Muscle layer of colon (tissue), 2 donors: ENCODE data around the gene CRTAP.
"Not testable (repeated sequence)": the region's sequence is repeated elsewhere in the genome, so short reads cannot be mapped to it uniquely, and the experiment has no call there.

Source experiments
- H3K27ac ChIP-seq: one replicate; pipeline ENCODE4 v1.7.0; 2013; ENCODE audit warnings: low read depth, mild to moderate bottlenecking, low read length, moderate library complexity
- H3K27me3 ChIP-seq, 2 donors: one replicate each; pipeline ENCODE4 v1.7.0; 2013; ENCODE audit warnings: low read length in 2 of 2, mild to moderate bottlenecking in 2 of 2; ENCODE audit not compliant: insufficient read depth in 2 of 2, control insufficient read depth in 1 of 2
- H3K36me3 ChIP-seq: one replicate; pipeline ENCODE4 v1.7.0; 2013; ENCODE audit warnings: mild to moderate bottlenecking, low read length; ENCODE audit not compliant: insufficient read depth
- H3K4me1 ChIP-seq: one replicate; pipeline ENCODE4 v1.7.0; 2013; ENCODE audit warnings: mild to moderate bottlenecking, low read length; ENCODE audit not compliant: insufficient read depth
- H3K4me3 ChIP-seq, 2 donors: one replicate each; pipeline ENCODE4 v1.7.0; 2013; ENCODE audit warnings: low read length in 2 of 2, low read depth in 1 of 2, mild to moderate bottlenecking in 1 of 2, moderate library complexity in 1 of 2
- H3K9ac ChIP-seq: one replicate; pipeline ENCODE4 v1.7.0; 2013; ENCODE audit warnings: low read length
- H3K9me3 ChIP-seq: one replicate; pipeline ENCODE4 v1.7.0; 2013; ENCODE audit warnings: mild to moderate bottlenecking, low read length
- donor health status: abdominal sarcoma.
- donor health status: Adenocarcinoma of cecum.

Gene CRTAP

DNA sequence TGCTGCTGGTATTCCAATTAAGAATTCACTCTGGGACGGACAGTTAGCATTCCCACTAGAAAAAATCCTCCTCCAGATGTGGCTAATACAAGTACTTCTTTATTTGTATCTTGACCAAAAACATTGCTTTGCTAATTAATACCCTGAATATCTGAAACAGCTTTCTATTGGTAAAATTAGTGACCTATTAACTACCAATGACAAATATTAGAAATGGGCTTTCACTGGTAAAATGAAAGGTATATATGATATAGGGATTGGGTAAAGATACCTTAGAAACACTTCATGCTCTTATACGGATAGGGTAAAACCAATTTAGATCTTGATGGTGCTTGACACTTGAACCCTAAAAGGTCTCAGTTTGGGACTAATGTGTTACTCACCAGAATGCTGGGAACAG is 52.3 kb downstream of the CRTAP start:
- Histone ChIP-seq H3K9ac (no peak overlapping the region), H3K4me3 (no peak overlapping the region), H3K27ac (no peak overlapping the region), H3K9me3 (no peaks in the 10 kb centered on the region), H3K27me3 (no peaks in the 10 kb centered on the region), H3K4me1 (no peaks in the 10 kb centered on the region), H3K36me3 (no peaks in the 10 kb centered on the region)

DNA sequence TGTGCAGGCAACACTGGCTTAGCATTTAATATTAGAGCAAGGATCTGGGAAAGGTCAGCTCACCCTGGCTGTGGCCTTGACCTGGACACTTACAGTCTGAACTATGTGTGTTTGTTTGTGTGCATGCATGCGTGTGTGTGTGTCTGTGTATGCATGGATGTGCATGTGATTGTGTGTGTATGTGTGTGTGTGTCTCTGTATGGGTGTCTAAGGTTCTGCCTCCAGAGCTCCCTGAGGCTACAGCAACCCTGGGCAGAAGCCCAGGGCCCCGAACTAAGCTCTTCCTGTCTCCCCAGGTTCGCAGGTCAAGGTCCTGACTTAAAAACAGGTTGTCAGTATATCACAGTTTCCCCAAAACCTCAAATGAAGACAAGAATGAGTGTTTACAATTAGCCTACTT is 53.5 kb downstream of the CRTAP start:
- Histone ChIP-seq H3K27me3 (no peaks in the 10 kb centered on the region), H3K9ac (no peak overlapping the region), H3K4me1 (no peaks in the 10 kb centered on the region), H3K9me3 (no peaks in the 10 kb centered on the region), H3K36me3 (no peaks in the 10 kb centered on the region), H3K27ac (no peak overlapping the region), H3K4me3 (no peak overlapping the region)

DNA sequence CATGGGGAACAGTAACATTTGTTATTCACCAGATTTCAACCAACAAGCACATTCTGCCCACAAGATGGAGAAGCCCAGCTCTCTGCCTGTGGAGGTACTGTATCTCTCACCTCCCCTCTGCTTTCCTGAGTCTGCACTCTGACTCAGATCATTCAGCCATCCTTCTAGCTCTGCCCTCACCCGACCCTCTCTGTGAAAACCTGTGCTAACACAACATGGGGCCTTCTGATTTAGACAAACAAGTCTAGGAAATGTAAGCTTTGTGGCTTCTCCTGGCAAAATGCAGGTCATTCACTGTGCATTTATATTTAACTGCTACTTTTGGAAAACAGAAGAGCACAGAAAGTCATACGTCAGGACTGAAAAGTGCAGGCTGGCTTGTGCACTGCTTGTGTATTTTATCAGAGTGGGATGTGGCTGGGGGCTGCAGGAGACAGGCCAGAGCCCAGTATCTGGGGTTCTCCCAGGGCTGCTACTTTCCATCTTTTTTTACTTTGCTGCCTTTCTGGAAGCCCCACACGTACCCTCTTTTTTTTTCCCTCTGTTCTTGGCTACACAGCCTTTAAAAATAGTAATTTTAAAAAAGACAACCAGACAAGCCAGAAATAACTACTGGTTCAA is 54.0 kb downstream of the CRTAP start:
- Histone ChIP-seq H3K9me3 (no peaks in the 10 kb centered on the region), H3K27me3 (no peaks in the 10 kb centered on the region), H3K4me3 (no peak overlapping the region), H3K27ac (no peak overlapping the region), H3K9ac (no peak overlapping the region), H3K36me3 (no peaks in the 10 kb centered on the region), H3K4me1 (no peaks in the 10 kb centered on the region)

GRCh38 chr3:33170531-33170930 is 56.7 kb downstream of the CRTAP start:
- no peak overlapping the region for H3K9ac ChIP-seq
- no peaks in the 10 kb centered on the region for H3K36me3 ChIP-seq
- H3K9me3 ChIP-seq = no peaks in the 10 kb centered on the region
- H3K4me1 ChIP-seq = no peaks in the 10 kb centered on the region
- no peak overlapping the region for H3K4me3 ChIP-seq
- H3K27me3 ChIP-seq = no peaks in the 10 kb centered on the region
- H3K27ac ChIP-seq = no peak overlapping the region

GRCh38 chr3:33171580-33171979 is 57.8 kb downstream of the CRTAP start:
- H3K27me3 ChIP-seq = no peaks in the 10 kb centered on the region
- no peaks in the 10 kb centered on the region for H3K4me1 ChIP-seq
- H3K36me3 ChIP-seq = no peaks in the 10 kb centered on the region
- no peak overlapping the region for H3K4me3 ChIP-seq
- no peaks in the 10 kb centered on the region for H3K9me3 ChIP-seq
- H3K27ac ChIP-seq = no peak overlapping the region
- H3K9ac ChIP-seq = no peak overlapping the region

- H3K4me1 ChIP-seq = no peaks in the 10 kb centered on the region
These were observed 59.3 kb downstream of the CRTAP start for GRCh38 chr3:33173103-33173502.

GRCh38 chr3:33173672-33174071 is 59.9 kb downstream of the CRTAP start:
- Histone ChIP-seq H3K36me3 (no peaks in the 10 kb centered on the region), H3K27ac (no peak overlapping the region), H3K4me3 (no peak overlapping the region), H3K9me3 (no peaks in the 10 kb centered on the region), H3K9ac (no peak overlapping the region), H3K4me1 (no peaks in the 10 kb centered on the region), H3K27me3 (no peaks in the 10 kb centered on the region)

More at GRCh38 chr3:33173103-33173502, 59.3 kb downstream of the CRTAP start:
- Histone ChIP-seq H3K36me3 (no peaks in the 10 kb centered on the region), H3K27me3 (no peaks in the 10 kb centered on the region), H3K27ac (no peak overlapping the region), H3K9me3 (no peaks in the 10 kb centered on the region), H3K4me3 (no peak overlapping the region), H3K9ac (no peak overlapping the region)

GRCh38 chr3:33174095-33174494 is 60.3 kb downstream of the CRTAP start:
- no peak overlapping the region for H3K4me3 ChIP-seq
- H3K27ac ChIP-seq = no peak overlapping the region
- H3K27me3 ChIP-seq = no peaks in the 10 kb centered on the region
- H3K36me3 ChIP-seq = no peaks in the 10 kb centered on the region
- H3K9ac ChIP-seq = no peak overlapping the region
- H3K4me1 ChIP-seq = no peaks in the 10 kb centered on the region
- H3K9me3 ChIP-seq = no peaks in the 10 kb centered on the region

DNA sequence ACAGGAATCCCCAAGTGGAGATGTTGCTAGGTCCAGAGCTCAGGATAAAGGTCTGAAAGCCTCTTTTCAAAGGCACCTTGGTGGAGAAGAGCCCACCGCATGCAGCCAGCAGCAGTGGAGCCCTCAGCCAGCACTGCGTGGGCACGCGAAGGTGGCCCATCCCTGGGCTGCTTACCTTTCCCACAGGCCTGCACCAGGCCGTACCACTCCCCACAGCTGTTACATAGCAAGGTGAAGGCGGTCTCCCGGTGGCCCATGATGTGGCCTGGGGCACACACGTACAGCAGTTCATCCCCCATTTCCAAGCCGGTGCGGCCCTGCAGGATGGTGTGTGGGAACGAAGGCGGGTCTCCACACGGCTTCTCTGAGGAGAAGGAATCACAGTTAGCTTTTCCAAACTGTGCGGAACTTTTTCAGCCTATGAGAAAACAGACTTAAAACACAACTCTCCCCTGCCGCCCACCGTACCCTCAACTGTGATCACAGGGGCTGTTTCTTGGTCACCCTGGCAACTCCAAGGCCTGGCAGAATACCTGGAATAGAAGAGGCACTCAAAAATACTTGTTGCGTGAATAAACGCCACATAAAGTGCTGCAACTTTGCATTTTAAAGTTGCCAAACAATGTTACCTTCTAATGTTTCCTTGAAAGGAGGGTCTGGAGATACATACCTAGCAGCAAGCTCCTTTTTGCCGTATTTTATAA is 61.0 kb downstream of the CRTAP start:
- no peak overlapping the region for H3K27ac ChIP-seq
- H3K4me1 ChIP-seq = no peaks in the 10 kb centered on the region
- no peaks in the 10 kb centered on the region for H3K9me3 ChIP-seq
- no peaks in the 10 kb centered on the region for H3K27me3 ChIP-seq
- H3K9ac ChIP-seq = no peak overlapping the region
- no peak overlapping the region for H3K4me3 ChIP-seq
- no peaks in the 10 kb centered on the region for H3K36me3 ChIP-seq

DNA sequence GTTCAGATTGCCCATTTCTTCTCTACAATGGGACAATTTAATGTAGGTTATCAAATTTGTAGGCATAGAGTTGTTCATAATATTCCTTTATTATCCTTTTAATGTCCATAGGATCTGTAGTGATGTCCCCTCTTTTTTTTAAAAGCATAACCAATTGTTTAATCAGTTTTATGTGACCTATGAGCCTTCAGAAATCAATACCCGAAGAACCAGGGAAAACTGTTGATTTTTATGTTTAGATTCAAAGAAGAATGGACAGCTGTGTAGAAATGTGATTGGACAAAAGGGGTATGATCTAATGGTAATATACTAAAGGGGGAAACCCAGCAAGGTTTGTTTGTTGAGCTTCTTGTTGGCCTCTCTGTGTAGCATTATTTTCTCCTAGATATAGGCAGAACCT is 65.3 kb downstream of the CRTAP start:
- Histone ChIP-seq H3K27me3 (no peaks in the 10 kb centered on the region), H3K4me1 (no peaks in the 10 kb centered on the region), H3K9ac (no peak overlapping the region), H3K27ac (no peak overlapping the region), H3K36me3 (no peaks in the 10 kb centered on the region), H3K9me3 (no peaks in the 10 kb centered on the region), H3K4me3 (no peak overlapping the region)

DNA sequence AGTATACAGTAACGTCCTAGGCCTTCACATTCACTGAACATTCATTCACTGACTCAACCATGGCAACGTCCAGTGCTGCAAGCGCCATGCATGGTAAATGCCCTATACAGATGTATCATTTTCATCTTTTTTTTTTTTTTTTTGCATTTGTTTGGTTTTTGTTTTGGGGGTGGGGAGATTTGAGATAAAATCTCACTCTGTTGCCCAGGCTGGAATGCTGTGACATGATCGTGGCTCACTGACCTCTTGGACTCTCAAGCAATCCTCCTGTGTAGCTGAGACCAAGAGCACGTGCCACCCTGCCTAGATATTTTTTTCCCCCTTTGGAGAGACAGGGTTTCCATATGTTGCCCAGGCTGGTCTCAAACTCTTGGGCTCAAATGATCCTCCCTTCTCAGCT is 67.4 kb downstream of the CRTAP start:
- no peak overlapping the region for H3K9ac ChIP-seq
- no peaks in the 10 kb centered on the region for H3K4me1 ChIP-seq
- H3K27me3 ChIP-seq = no peaks in the 10 kb centered on the region
- H3K36me3 ChIP-seq = no peaks in the 10 kb centered on the region
- H3K4me3 ChIP-seq = no peak overlapping the region
- H3K9me3 ChIP-seq = no peaks in the 10 kb centered on the region
- no peak overlapping the region for H3K27ac ChIP-seq

DNA sequence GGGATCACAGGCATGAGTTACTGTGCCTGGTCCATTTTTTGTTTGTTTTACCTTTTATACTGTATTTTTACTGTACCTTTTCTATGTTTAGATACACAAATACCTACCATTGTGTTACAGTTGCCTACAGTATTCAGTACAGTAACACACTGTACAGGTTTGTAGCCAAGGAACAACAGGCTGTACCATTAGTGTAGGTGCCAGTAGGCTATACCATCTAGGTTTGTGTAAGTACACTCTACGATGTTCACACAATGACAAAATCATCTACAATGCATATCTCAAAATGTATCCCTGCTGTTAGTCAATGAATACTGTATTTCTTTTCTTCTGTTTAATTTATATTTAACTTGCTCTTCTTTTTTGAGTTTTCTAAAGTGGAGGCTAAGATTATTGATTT is 67.8 kb downstream of the CRTAP start:
- H3K4me1 ChIP-seq, H3K9ac ChIP-seq, H3K27ac ChIP-seq, H3K27me3 ChIP-seq, H3K36me3 ChIP-seq, H3K4me3 ChIP-seq, H3K9me3 ChIP-seq: not testable (repeated sequence)
